ENCODE results near the gene COL5A3.

The COL5A3 gene

DNA sequence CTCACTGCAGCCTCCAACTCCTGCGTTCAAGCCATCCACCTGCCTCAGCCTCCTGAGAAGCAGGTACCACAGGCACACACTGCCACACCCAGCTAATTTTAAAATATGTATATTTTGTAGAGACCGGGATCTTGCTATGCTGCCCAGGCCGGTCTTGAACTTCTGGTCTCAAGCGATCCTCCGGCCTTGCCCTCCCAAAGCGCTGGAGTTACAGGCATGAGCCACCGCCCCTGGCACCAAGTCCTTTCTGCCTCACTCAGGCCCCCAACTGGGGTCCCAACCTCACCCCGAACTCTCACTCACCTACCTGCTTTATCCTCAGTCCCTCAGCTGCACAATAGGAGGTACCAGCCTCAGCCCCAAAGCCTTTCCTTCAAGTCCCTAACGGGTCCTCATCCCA is 635 bp upstream of the COL5A3 start:
- CTCF ChIA-PET = interaction anchor here (0.6 kb wide), 1 partner anchor 17 kb away, joined by 3 read pairs; no protein-coding TSS in a partner anchor
- POLR2A ChIA-PET = no interaction called here
- DNase-seq (ENCODE audit: extremely low spot score) = no peak
- no peak for TF ChIP-seq TARDBP (IDR thresholded peaks at IDR 0.05)
- no peak for TF ChIP-seq NFRKB (IDR thresholded peaks at IDR 0.05)
- no peak for TF ChIP-seq ARNT (IDR thresholded peaks at IDR 0.05)
- no peak for TF ChIP-seq CTBP1 (IDR thresholded peaks at IDR 0.05; ENCODE audit: borderline replicate concordance)
- no peak for TF ChIP-seq SUZ12 (IDR thresholded peaks at IDR 0.05)
- TF ChIP-seq L3MBTL2 (conservative IDR thresholded peaks at IDR 0.05) = no peak
- no peak for TF ChIP-seq FOXK2 (IDR thresholded peaks at IDR 0.05)
- no peak for TF ChIP-seq SP1 (IDR thresholded peaks at IDR 0.05)

DNA sequence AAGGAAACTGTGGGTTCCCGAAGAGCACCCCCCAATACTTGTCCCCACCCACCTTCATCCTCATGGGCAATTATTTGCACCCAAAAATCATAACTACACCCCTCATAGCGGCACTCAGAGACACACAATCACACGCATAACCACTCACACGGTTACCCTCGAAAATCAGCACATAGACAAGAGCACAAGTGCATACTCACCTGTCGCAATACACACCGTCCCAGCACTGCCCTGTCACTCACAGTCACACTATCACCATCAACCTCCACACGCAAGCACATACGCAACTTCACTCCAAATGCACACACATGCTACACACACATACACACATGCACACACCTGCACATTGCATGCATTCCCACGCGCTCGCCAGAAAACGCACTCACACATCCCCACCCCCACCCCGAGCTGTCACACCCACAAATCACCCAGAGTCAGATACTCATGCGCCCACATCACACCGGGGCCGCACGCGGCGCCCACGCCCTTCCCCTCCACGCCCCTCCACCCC is 535 bp downstream of the COL5A3 start:
- CTCF ChIA-PET = interaction anchor here (0.8 to 2.0 kb wide), 2 partner anchors 9 to 79 kb away, joined by 3 to 4 read pairs; no protein-coding TSS in a partner anchor
- TF ChIP-seq, protein P1, sequence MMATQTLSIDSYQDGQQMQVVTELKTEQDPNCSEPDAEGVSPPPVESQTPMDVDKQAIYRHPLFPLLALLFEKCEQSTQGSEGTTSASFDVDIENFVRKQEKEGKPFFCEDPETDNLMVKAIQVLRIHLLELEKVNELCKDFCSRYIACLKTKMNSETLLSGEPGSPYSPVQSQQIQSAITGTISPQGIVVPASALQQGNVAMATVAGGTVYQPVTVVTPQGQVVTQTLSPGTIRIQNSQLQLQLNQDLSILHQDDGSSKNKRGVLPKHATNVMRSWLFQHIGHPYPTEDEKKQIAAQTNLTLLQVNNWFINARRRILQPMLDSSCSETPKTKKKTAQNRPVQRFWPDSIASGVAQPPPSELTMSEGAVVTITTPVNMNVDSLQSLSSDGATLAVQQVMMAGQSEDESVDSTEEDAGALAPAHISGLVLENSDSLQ (IDR thresholded peaks at IDR 0.05) = peak; percentile 83
- no peak for TF ChIP-seq CTBP1 (IDR thresholded peaks at IDR 0.05; ENCODE audit: borderline replicate concordance)
- no peak for DNase-seq (ENCODE audit: extremely low spot score)
- POLR2A ChIA-PET = no interaction called here

DNA sequence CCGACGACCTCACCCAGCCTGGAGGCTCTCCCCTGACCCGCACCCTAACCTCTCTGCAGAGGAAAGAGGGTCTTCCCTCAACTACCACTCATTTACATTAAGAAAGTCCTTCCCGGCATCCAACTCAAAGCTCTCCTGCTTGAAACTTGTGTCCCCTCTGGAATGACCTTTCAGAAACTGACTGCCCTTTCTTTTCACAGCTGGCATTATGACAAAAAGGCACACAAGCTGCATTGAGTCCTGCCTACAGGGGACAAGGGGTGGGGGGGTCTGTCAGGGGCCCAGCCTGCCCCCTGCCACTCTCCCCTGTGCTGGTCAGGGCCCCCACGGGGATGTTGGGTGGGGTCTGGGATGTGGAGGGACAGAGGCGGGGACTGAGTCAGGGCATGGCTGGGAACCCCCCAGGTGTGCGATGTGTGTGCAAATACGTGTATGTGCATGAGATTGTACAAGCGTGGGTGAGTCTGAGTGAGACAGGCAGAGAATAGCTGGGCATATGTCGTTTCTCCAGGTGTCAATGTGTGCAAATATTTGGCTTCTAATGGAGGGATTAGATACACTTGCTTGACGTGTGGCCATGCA is 2.0 kb downstream of the COL5A3 start:
- ChIA-PET POLR2A (no interaction called here), CTCF (interaction anchor here (1.0 to 2.0 kb wide), 2 partner anchors 8 to 77 kb away, joined by 3 to 4 read pairs; no protein-coding TSS in a partner anchor)
- DNase-seq (ENCODE audit: extremely low spot score) = no peak
- TF ChIP-seq FOXA1 (IDR thresholded peaks at IDR 0.05) (no peak), TARDBP (IDR thresholded peaks at IDR 0.05) (no peak), ARNT (IDR thresholded peaks at IDR 0.05) (no peak), HDGF (IDR thresholded peaks at IDR 0.05; ENCODE audit: borderline replicate concordance) (no peak), BHLHE40 (IDR thresholded peaks at IDR 0.05; ENCODE audit: borderline replicate concordance) (no peak), ELF4 (IDR thresholded peaks at IDR 0.05) (no peak), L3MBTL2 (conservative IDR thresholded peaks at IDR 0.05) (no peak), ZNF384 (IDR thresholded peaks at IDR 0.05) (no peak), SP1 (IDR thresholded peaks at IDR 0.05) (no peak), FOXM1 (IDR thresholded peaks at IDR 0.05; ENCODE audit: borderline replicate concordance) (no peak), FOXK2 (IDR thresholded peaks at IDR 0.05) (no peak), SUZ12 (IDR thresholded peaks at IDR 0.05) (no peak)
- TF ChIP-seq, protein P1 (IDR thresholded peaks at IDR 0.05) = no peak

DNA sequence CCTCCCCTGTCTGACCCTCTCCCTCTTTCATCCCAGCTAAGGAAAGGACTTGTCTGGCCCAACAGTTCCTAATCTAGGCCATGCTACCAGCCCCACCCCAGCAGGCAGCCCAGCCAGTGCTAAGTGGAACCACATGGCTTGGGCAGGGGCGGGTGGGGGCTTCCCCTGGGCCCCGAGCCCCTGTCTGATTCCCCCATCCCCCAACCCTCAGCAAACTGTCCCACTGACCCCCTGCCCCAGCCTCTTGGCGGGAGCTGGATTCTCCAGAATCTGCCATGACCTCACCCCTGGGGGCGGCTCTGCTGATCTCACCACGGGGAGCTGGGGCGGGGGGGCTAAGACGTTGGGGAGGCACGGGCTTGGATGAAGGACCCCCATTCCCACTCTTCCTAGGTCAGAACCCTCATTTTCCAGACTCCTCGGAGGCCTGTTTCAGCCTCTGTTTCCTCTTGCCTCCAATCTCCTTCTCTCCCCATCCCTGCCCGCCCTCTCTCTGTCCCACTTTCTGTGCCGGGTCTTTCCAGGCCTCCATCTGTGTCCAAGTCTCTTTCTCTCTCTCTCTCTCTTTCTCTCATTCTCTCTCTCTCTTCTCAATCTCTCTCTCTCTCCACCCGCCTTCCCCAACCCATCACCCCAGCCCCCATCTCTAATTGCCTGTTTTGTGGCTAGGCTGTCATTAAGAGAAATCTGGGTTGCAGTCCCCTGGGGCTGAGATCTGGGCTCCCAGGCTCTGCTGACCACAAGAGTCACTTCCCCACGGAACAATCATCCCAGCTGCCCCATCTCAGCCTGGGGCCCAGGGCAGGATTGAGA is 2.7 kb downstream of the COL5A3 start:
- ChIA-PET POLR2A (no interaction called here), CTCF (interaction anchor here (2.0 kb wide), 1 partner anchor 76 kb away, joined by 4 read pairs; no protein-coding TSS in a partner anchor)
- DNase-seq (ENCODE audit: extremely low spot score) = no peak
- TF ChIP-seq SP1 (IDR thresholded peaks at IDR 0.05) (no peak), BHLHE40 (IDR thresholded peaks at IDR 0.05; ENCODE audit: borderline replicate concordance) (no peak), HDGF (IDR thresholded peaks at IDR 0.05; ENCODE audit: borderline replicate concordance) (no peak), ELF4 (IDR thresholded peaks at IDR 0.05) (no peak), FOXM1 (IDR thresholded peaks at IDR 0.05; ENCODE audit: borderline replicate concordance) (no peak)
- TF ChIP-seq, protein P1 (IDR thresholded peaks at IDR 0.05) = no peak

DNA sequence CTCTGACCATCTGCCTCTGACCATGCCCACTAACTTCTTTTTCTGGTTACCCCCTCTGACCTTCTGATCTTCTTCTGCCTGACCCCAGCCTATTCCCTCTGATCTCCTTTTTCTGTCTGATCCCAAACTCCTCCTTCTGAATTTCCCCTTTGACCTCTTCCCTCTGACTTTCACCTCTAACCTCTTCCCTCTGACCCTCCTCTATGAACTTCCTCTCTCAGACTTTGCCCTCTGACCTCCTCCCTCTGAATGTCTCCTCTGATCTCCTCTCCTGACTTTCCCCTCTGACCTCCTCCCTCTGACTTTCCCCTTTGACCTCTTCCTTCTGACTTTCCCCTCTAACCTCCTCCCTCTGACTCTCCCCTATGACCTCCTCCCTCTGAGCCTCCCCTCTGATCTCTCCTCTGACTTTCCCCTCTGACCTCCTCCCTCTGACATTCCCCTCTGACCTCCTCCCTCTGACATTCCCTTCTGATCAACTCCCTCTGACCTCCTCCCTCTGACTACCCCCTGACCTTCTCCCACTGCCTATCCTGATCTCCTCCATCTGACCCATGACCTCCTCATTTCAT is 3.5 kb downstream of the COL5A3 start:
- no peak for DNase-seq (ENCODE audit: extremely low spot score)
- ChIA-PET POLR2A (no interaction called here), CTCF (no interaction called here)
- TF ChIP-seq FOXM1 (IDR thresholded peaks at IDR 0.05; ENCODE audit: borderline replicate concordance) (no peak), CTBP1 (IDR thresholded peaks at IDR 0.05; ENCODE audit: borderline replicate concordance) (no peak), NFRKB (IDR thresholded peaks at IDR 0.05) (no peak), ARNT (IDR thresholded peaks at IDR 0.05) (no peak), BHLHE40 (IDR thresholded peaks at IDR 0.05; ENCODE audit: borderline replicate concordance) (no peak)
- TF ChIP-seq, protein P1 (IDR thresholded peaks at IDR 0.05) = no peak

DNA sequence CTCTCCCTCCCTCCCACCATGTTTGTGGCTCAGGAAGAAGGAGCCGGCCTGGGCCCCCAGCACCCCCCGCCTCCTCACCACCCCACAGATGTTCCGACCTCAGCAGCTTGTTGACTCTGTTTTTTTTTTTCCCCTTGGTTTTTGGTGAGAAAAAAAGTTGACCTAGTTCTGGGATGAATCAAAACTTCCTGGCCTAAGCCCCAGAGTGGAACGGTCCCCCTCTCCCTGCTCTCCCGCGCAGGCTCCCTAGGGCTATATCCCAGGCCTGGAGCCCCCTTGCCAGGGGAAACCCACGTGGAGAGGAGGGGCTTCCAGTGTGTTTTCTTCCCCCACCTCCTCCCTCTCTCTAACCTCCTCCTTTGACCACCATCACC is 4.0 kb downstream of the COL5A3 start:
- TF ChIP-seq ZNF384 (IDR thresholded peaks at IDR 0.05) (no peak), ELF4 (IDR thresholded peaks at IDR 0.05) (no peak), LEF1 (IDR thresholded peaks at IDR 0.05; ENCODE audit: borderline replicate concordance) (no peak), SUZ12 (IDR thresholded peaks at IDR 0.05) (no peak), NFRKB (IDR thresholded peaks at IDR 0.05) (no peak), CTBP1 (IDR thresholded peaks at IDR 0.05; ENCODE audit: borderline replicate concordance) (no peak), HDGF (IDR thresholded peaks at IDR 0.05; ENCODE audit: borderline replicate concordance) (no peak), ARNT (IDR thresholded peaks at IDR 0.05) (no peak), FOXK2 (IDR thresholded peaks at IDR 0.05) (no peak), FOXA1 (IDR thresholded peaks at IDR 0.05) (no peak)
- TF ChIP-seq, protein P1 (IDR thresholded peaks at IDR 0.05) = no peak
- POLR2A ChIA-PET = no interaction called here
- CTCF ChIA-PET = no interaction called here
- DNase-seq (ENCODE audit: extremely low spot score) = no peak
